Measurements from ENCODE around the gene NOSTRIN. TPM values are rescaled to one million over a fixed set of nuclear protein-coding genes. Genes with fewer than 3 reads are reported as not detected.
"Not testable (repeated sequence)": the region's sequence is repeated elsewhere in the genome, so short reads cannot be mapped to it uniquely, and the experiment has no call there.

The NOSTRIN gene
- total RNA-seq, 1 donor from 2014 or later = 3.1 TPM

DNA sequence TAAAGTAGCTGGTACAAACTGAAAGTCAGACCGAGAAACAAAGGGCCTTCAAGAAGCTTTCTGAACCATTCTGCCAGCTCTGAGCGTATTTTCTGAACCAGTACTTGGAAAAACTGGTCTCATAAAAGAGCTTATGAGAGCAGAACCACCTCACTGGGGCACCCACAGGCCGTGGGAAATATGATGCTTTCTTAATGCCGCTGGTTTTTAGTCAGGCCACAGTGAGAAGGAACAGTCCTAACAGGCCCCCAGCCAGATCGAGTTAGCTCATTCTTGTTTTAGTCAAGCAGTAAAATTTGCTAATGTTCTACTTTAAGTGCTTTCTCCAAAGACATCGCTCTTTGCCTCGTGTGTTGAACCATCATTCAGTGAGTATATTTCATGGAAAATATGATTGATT is 12.7 kb upstream of the NOSTRIN start:
- no peak for DNase-seq (ENCODE audit: low read depth)
- H3K4me3 ChIP-seq (ENCODE audit: low read depth, low read length) = no peak overlapping the region
- TF ChIP-seq, protein P1, sequence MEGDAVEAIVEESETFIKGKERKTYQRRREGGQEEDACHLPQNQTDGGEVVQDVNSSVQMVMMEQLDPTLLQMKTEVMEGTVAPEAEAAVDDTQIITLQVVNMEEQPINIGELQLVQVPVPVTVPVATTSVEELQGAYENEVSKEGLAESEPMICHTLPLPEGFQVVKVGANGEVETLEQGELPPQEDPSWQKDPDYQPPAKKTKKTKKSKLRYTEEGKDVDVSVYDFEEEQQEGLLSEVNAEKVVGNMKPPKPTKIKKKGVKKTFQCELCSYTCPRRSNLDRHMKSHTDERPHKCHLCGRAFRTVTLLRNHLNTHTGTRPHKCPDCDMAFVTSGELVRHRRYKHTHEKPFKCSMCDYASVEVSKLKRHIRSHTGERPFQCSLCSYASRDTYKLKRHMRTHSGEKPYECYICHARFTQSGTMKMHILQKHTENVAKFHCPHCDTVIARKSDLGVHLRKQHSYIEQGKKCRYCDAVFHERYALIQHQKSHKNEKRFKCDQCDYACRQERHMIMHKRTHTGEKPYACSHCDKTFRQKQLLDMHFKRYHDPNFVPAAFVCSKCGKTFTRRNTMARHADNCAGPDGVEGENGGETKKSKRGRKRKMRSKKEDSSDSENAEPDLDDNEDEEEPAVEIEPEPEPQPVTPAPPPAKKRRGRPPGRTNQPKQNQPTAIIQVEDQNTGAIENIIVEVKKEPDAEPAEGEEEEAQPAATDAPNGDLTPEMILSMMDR (conservative IDR thresholded peaks at IDR 0.05; ENCODE audit: low read depth, low read length) = no peak

DNA sequence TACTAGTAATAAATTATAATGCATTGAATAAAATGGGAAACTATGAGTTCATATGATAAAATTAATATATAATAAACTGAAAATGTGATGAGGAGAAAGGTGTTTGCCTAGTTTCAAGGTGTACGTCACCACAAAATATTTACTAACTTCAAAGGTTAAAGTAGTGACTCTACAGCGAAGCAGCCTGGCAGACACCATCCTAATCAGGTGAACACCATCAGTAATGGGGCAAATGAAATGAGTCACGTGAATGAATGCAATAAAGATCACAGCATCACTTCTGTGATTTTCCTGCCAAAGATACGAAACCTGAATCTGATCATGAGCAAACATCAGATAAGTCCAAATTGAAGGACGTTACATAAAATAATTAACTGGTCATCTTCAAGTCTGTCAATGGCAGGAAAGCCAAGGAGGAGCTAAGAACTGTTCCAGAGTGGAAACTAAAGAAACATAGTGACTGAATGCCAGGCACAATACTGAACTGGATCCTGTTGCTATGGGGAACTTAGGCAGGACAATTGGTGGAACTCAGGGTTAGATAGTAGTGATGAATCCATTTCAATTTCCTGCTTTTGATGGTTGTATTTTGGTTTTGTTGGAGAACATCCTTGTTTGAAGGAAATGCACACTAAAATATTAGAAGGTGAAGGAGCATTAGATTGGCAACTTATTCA is 12.1 kb upstream of the NOSTRIN start:
- no peak for DNase-seq (ENCODE audit: low read depth)
- TF ChIP-seq, protein P1 (conservative IDR thresholded peaks at IDR 0.05; ENCODE audit: low read depth, low read length) = no peak
- H3K4me3 ChIP-seq (ENCODE audit: low read depth, low read length) = no peak overlapping the region

DNA sequence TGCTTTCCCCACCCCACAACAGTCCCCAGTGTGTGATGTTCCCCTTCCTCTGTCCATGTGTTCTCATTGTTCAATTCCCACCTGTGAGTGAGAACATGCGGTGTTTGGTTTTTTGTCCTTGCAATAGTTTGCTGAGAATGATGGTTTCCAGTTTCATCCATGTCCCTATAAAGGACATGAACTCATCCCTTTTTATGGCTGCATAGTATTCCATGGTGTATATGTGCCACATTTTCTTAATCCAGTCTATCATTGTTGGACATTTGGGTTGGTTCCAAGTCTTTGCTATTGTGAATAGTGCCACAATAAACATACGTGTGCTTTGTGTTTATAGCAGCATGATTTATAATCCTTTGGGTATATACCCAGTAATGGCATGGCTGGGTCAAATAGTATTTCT is 11.3 kb upstream of the NOSTRIN start:
- not testable (repeated sequence) for H3K4me3 ChIP-seq (ENCODE audit: low read depth, low read length); DNase-seq (ENCODE audit: low read depth)

DNA sequence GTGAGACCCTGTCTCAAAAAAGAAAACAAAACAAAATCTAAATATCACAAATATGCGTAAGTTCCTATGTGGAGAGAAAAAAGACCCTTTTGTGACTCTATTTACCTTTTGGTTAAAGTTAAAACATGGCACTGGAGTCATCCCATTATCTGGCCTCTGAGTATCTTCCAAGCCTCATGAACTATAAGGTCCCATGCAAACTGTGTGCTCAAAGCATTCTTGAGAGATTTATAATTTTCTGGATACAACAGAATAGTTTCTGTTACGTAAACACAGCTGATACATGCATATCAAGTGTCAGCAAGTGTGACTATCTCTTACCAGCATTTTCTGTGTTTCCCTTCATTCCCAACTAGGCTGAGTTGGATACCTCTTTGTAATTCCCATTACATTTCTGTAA is 8.8 kb upstream of the NOSTRIN start:
- no peak for DNase-seq (ENCODE audit: low read depth)
- TF ChIP-seq, protein P1 (conservative IDR thresholded peaks at IDR 0.05; ENCODE audit: low read depth, low read length) = no peak
- H3K4me3 ChIP-seq (ENCODE audit: low read depth, low read length) = no peak overlapping the region

DNA sequence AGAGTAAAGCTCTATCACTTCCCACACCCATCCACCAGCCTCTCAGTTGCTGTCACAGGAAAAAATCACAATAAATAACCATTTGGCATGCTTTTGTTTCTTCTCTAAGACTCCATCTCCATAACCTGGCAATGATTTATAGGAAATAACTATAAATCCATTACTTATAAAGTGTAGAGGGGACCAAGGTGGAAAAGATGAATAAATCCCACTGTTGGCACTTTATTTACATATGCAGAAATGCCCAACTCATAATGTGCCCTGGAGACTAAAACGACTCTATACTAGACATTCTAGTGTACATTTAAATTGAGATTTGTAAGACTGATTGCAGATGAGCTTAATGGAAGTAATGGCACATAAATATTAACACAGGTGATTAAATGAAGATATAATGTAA is 7.5 kb upstream of the NOSTRIN start:
- no peak for DNase-seq (ENCODE audit: low read depth)
- H3K4me3 ChIP-seq (ENCODE audit: low read depth, low read length) = no peak overlapping the region
- TF ChIP-seq, protein P1 (conservative IDR thresholded peaks at IDR 0.05; ENCODE audit: low read depth, low read length) = no peak

DNA sequence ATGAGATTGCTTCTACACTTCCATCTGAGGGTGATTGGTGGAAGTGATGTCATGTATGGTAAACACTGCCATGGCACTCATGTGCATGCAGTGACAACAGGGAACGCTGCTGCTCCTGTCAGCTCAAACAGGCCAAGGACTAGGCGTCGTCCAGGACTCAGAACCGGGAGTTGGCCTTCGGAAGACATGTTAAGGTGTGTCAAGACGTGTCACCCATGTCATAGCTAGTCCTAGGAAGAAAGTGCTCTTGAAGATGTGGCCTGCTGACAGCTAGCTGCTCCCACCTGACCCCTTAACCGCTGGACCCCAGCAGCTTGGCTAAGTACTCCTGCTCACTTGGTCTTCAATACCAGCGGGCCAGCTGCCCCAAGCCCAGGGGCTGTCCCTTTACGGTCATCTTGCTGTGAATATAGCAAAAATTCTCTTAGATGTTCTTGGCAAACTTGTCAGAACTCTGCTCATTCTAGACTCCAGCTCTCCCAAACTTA is 6.3 kb upstream of the NOSTRIN start:
- no peak overlapping the region for H3K4me3 ChIP-seq (ENCODE audit: low read depth, low read length)
- DNase-seq (ENCODE audit: low read depth) = no peak
- TF ChIP-seq, protein P1 (conservative IDR thresholded peaks at IDR 0.05; ENCODE audit: low read depth, low read length) = no peak

DNA sequence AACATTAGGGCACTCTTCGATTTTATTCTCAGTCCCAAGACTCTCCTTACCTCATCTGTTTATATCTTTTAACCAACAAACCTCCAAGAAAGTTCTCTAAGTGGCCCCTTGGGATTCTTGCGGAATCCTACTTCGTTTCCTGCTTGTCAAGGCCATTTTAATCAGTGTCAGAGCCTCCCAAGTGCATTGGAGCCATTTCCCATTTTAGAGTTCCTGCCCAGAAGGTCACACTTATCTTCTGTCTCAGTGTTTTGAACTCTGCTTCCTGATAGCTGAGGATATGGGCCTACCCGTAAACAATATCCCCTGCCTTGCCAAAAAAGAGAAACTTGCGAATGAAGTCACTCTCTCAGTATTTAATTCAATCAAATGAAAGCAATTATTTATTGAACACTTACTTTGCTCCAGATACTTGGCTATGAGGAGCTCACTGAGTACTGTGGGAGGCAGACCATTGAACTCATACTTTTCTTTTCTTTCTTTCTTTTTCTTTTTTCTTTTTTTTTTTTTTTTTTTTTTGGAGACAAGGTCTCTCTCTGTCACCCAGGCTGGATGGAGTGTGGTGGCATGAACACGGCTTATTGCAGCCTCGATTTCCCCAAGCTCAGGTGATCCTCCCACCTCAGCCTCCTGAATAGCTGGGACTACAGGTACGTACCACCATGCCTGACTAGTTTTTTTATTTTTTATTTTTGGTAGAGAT is 5.7 kb upstream of the NOSTRIN start:
- H3K4me3 ChIP-seq (ENCODE audit: low read depth, low read length) = no peak overlapping the region
- TF ChIP-seq, protein P1 (conservative IDR thresholded peaks at IDR 0.05; ENCODE audit: low read depth, low read length) = no peak
- no peak for DNase-seq (ENCODE audit: low read depth)

All from epithelial cell of proximal tubule (primary cell).